RWPE2 (cell line): ENCODE measurements around the gene ADGRB2.

Experiments
- ATAC-seq: fragments of 200-7000 bp; cut with Tn5 transposase; 3 replicates; pipeline ENCODE4 v1.9.1; 2021; ENCODE audit warnings: low read depth
- DNase-seq: peaks from one replicate; pipeline ENCODE4 v3.0.0-alpha.2; 2020; ENCODE audit warnings: low spot score
- H3K27ac ChIP-seq: fragments of 450-650 bp; 2 replicates; pipeline ENCODE4 v1.5.1; 2017; ENCODE audit warnings: mild to moderate bottlenecking; ENCODE audit not compliant: poor library complexity, severe bottlenecking
- H3K27me3 ChIP-seq: fragments of 250-450 bp; sonication (Bioruptor Pico); 2 replicates; pipeline ENCODE4 v1.5.1; 2021; ENCODE audit warnings: mild to moderate bottlenecking, moderate library complexity; ENCODE audit not compliant: insufficient read depth, poor library complexity, severe bottlenecking
- H3K36me3 ChIP-seq: fragments of 250-450 bp; sonication (Bioruptor Pico); 2 replicates; pipeline ENCODE4 v1.5.1; 2020; ENCODE audit warnings: low read depth, mild to moderate bottlenecking, moderate library complexity
- H3K4me1 ChIP-seq: fragments of 250-450 bp; sonication (Bioruptor Pico); 2 replicates; pipeline ENCODE4 v1.5.1; 2021; ENCODE audit warnings: mild to moderate bottlenecking, moderate library complexity; ENCODE audit not compliant: insufficient read depth, poor library complexity, severe bottlenecking
- H3K4me3 ChIP-seq: fragments of 250-450 bp; sonication (Bioruptor Pico); 2 replicates; pipeline ENCODE4 v1.5.1; 2021; ENCODE audit warnings: mild to moderate bottlenecking, moderate library complexity; ENCODE audit not compliant: severe bottlenecking
- H3K9me3 ChIP-seq: fragments of 250-450 bp; sonication (Bioruptor Pico); 2 replicates; pipeline ENCODE4 v1.5.1; 2021; ENCODE audit warnings: mild to moderate bottlenecking, moderate library complexity; ENCODE audit not compliant: severe bottlenecking
- TF ChIP-seq, protein P1 (sequence below): fragments of 450-650 bp; IDR thresholded peaks from one replicate; pipeline ENCODE4 v1.5.1; 2017; ENCODE audit warnings: mild to moderate bottlenecking, moderate library complexity; ENCODE audit not compliant: poor library complexity, severe bottlenecking

The ADGRB2 gene

DNA sequence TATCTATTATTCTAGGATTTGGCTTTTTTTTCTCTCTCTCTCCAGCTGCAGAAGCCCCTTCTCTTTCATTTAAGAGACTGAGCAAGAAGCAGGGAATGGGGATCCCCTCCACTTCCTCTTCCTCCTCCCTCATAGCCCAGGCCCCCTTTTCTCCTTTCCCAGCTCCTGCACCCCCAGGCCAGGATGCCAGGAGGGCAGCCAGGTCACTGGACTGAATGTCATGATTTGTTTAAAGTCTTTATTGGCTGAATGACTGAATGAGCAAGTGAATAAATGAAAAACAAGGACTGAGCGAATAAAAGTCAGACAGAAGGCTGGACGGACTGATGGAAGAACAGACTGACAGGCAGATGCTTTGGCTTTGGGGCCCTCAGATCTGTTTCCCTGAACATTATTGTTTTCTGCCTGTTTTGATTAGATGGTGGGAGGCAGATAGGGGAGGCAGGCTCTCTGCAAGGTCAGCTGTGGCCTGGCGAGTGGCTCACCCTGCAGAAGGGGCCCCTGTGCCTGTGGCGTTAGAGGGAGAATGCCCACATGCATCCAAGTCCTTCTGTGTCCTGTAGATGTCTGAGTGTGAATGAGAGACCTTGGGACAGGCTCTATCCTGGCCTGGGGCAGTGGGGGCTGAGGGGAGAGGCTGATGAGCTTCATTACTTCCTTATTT, 20.3 kb upstream of the ADGRB2 start:
- TF ChIP-seq, protein P1, sequence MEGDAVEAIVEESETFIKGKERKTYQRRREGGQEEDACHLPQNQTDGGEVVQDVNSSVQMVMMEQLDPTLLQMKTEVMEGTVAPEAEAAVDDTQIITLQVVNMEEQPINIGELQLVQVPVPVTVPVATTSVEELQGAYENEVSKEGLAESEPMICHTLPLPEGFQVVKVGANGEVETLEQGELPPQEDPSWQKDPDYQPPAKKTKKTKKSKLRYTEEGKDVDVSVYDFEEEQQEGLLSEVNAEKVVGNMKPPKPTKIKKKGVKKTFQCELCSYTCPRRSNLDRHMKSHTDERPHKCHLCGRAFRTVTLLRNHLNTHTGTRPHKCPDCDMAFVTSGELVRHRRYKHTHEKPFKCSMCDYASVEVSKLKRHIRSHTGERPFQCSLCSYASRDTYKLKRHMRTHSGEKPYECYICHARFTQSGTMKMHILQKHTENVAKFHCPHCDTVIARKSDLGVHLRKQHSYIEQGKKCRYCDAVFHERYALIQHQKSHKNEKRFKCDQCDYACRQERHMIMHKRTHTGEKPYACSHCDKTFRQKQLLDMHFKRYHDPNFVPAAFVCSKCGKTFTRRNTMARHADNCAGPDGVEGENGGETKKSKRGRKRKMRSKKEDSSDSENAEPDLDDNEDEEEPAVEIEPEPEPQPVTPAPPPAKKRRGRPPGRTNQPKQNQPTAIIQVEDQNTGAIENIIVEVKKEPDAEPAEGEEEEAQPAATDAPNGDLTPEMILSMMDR, result no peak
- no peak for ATAC-seq
- H3K27me3 ChIP-seq, result no peaks in the 10 kb centered on the region
- H3K36me3 ChIP-seq, result no peaks in the 10 kb centered on the region
- H3K27ac ChIP-seq, result no peak overlapping the region
- no peak overlapping the region for H3K4me3 ChIP-seq
- no peaks in the 10 kb centered on the region for H3K9me3 ChIP-seq
- H3K4me1 ChIP-seq, result no peaks in the 10 kb centered on the region
- DNase-seq, result no peak

DNA sequence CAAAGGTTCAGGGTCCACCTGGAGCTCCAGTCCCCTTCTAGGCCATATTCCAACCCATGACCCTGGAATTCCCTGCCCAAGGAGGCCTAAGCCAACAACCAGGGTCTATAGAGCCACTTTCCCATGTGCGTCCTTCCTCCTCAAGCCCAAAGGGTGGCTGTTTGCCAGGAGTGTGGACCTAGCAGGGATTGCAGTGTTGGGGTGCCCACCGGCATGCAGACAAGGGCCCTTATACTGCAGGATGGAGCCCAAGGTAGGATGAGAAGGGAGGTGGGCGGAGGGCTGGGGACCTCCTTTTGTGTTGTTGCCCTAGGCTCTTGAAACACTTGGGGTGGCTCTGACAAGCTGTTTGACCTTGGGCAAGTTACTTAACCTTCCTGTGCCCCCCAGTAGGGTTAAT, 19.7 kb upstream of the ADGRB2 start:
- Histone ChIP-seq H3K27me3 (no peaks in the 10 kb centered on the region), H3K36me3 (no peaks in the 10 kb centered on the region), H3K4me1 (no peaks in the 10 kb centered on the region), H3K9me3 (no peaks in the 10 kb centered on the region), H3K4me3 (no peak overlapping the region), H3K27ac (no peak overlapping the region)
- TF ChIP-seq, protein P1, result no peak
- DNase-seq, result peak; percentile 23
- ATAC-seq, result no peak

DNA sequence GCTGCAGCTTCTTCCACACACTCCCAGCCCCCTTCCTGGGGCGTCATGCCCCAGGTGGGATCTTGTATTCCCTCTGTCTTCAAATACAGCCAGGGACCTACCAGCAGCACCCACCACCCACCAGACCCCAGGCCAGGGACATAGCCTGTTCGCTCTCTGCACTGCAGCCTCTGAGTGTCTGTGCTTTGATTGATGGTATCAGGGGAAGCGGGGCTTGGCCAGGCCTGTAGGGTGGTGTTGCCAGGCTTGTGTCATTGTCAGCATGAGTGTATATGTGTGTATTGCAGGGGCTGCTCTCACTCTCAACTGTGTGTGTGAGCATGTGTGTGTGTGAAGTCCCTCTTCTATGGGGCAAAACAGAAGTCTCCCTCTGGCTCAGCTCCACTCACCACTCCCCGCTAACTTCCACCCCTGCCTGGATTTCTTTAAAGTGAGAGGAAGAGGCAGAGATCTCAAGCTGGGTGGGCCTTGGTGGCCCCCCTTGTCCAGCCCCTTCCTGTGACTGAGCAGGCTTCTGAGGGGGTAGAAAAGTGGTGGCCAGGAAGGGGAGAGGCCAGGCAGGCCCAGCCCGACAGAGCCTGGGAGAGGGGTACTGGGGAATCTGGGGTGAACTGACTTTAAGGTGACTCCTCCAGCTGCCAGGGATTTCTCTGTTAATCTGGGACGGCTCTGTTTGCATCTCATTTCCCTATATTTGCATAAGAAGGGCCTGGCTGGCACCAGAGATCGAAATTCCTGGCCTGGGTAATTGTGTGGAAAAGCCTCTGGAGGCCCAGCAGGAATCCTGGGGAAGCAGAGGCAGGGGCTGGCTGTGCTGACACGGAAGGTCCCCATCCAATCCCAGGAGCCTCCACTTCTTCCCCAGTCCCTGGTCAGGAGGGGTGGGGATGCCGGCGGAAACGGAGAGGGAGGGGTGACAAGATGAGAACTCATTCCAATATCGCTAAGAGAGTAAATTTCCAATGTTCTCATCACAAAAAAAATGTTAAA, 18.6 kb upstream of the ADGRB2 start:
- H3K36me3 ChIP-seq, result no peaks in the 10 kb centered on the region
- H3K9me3 ChIP-seq, result no peaks in the 10 kb centered on the region
- no peaks in the 10 kb centered on the region for H3K27me3 ChIP-seq
- H3K27ac ChIP-seq, result no peak overlapping the region
- DNase-seq (peak; percentile 26), ATAC-seq (no peak)
- H3K4me1 ChIP-seq, result no peaks in the 10 kb centered on the region
- TF ChIP-seq, protein P1, result no peak
- no peak overlapping the region for H3K4me3 ChIP-seq

DNA sequence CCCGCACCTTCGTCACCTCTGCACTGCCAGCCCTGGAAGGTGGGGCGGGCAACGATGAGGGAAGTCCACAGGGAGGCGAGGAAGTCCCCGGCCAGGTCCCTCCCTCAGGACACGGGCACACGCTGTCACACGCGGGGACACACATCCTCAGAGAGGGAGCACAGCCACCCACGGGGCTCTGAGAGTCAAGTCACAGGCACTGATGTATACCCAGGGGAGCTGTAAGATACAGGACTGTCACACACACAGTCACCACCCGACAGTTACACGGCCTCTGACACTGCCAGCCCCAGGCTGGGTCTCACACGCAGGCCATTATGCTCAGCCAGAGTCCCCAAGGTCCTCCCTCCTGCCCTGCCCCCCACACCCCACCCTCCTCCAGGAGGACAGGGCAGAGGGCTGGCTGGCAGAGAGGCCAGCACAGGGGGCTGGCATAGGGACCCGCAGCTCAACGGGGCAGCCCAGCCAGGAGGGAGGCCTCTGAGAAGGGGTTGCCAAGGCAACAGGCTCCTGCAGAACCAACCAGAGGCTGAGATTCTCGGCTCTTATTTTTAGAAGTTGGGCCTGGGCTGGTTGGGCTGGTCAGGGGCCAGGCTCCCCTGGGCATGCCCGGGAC, 17.7 kb upstream of the ADGRB2 start:
- Histone ChIP-seq H3K27me3 (no peaks in the 10 kb centered on the region), H3K36me3 (no peaks in the 10 kb centered on the region), H3K4me1 (no peaks in the 10 kb centered on the region), H3K9me3 (no peaks in the 10 kb centered on the region), H3K4me3 (no peak overlapping the region), H3K27ac (no peak overlapping the region)
- TF ChIP-seq, protein P1, result no peak
- DNase-seq (no peak), ATAC-seq (no peak)
